Thoracic aorta (tissue), 2 donors: ENCODE data around the gene CD300LD. TPM values are rescaled to one million over a fixed set of nuclear protein-coding genes. Genes with fewer than 3 reads are reported as not detected.

Experiments used
- ATAC-seq: fragments of 150-250 bp; one replicate; pipeline ENCODE4 v1.8.0; 2017; ENCODE audit warnings: low read depth; ENCODE audit not compliant: insufficient number of reproducible peaks, low FRiP score
- DNase-seq: peaks from one replicate; pipeline ENCODE4 v3.0.0-alpha.2; 2020; ENCODE audit warnings: low spot score
- H3K27ac ChIP-seq, 2 donors: fragments of 200-600 bp; sonication (generic); 1 replicate in 1 of 2; 2 replicates in 1 of 2; pipeline ENCODE4 v1.5.1; 2016; ENCODE audit warnings: mild to moderate bottlenecking in 2 of 2, moderate library complexity in 2 of 2
- H3K27me3 ChIP-seq: fragments of 200-600 bp; sonication (generic); replicated peaks from 2 replicates; pipeline ENCODE4 v1.6.0; 2016; ENCODE audit warnings: mild to moderate bottlenecking; ENCODE audit not compliant: insufficient read depth
- H3K36me3 ChIP-seq: fragments of 200-600 bp; sonication (generic); one replicate; pipeline ENCODE4 v1.5.1; 2016
- H3K4me1 ChIP-seq, 2 donors: fragments of 200-600 bp; sonication (generic); 1 replicate in 1 of 2; 2 replicates in 1 of 2; pipeline versions ENCODE4 v1.5.1 to v1.6.0; 2016; ENCODE audit warnings: low read depth in 2 of 2, mild to moderate bottlenecking in 1 of 2; ENCODE audit not compliant: control insufficient read depth in 1 of 2
- H3K4me3 ChIP-seq: fragments of 200-600 bp; sonication (generic); 2 replicates; pipeline ENCODE4 v1.5.1; 2016; ENCODE audit warnings: mild to moderate bottlenecking
- H3K9me3 ChIP-seq: fragments of 200-600 bp; sonication (generic); 2 replicates; pipeline ENCODE4 v1.5.1; 2016
- total RNA-seq, 2 donors: library from RNA; depleted of rRNA; stranded (reverse); fragments of >200 nt; gene quantifications; one replicate each; pipeline versions ENCODE4 v1.1.0 to v1.2.3, GENCODE V29; 2016
- TF ChIP-seq, protein P1 (sequence below): fragments of 200-600 bp; sonication (generic); IDR thresholded peaks from one replicate; pipeline ENCODE4 v1.5.1; 2019; ENCODE audit warnings: antibody characterized with exemption

Gene CD300LD
- total RNA-seq, 2 donors from 2014 or later: not detected

DNA sequence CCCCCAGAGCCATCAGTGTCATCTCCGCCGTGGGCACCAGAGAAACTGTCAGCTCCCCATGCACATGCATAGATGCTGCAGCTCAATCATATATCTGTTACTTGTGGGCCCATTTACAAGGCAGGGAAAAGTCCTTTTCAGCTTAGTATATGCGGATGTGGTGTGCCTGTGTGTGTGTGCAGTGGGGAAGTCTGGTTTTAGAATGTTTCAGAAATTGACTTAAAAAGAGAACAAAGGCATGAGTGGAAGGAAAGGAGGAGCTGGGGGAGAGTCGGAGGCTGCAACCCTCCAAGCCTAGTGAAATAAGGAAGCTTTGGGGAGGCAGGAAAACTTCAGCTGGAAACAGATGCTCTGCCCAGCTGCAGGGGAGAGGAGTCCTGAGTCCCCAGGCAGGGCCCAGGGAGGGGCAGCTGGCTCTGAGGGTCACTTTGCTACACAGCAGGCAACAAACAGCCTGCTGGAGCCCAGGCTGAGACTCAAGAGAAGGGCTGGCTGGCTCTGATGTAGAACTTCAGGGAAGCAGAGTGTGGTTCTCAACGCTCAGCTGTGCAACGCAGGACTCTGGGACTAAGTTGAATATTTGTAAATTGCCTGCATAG is 11.1 kb upstream of the CD300LD start:
- H3K4me1 ChIP-seq: peaks cover 0 to 6% of the 10 kb centered on the region in 2 donors
- no peak overlapping the region for H3K27ac ChIP-seq
- no peak overlapping the region for H3K4me3 ChIP-seq
- DNase-seq: no peak
- H3K9me3 ChIP-seq: no peaks in the 10 kb centered on the region
- no peaks in the 10 kb centered on the region for H3K27me3 ChIP-seq
- TF ChIP-seq, protein P1, sequence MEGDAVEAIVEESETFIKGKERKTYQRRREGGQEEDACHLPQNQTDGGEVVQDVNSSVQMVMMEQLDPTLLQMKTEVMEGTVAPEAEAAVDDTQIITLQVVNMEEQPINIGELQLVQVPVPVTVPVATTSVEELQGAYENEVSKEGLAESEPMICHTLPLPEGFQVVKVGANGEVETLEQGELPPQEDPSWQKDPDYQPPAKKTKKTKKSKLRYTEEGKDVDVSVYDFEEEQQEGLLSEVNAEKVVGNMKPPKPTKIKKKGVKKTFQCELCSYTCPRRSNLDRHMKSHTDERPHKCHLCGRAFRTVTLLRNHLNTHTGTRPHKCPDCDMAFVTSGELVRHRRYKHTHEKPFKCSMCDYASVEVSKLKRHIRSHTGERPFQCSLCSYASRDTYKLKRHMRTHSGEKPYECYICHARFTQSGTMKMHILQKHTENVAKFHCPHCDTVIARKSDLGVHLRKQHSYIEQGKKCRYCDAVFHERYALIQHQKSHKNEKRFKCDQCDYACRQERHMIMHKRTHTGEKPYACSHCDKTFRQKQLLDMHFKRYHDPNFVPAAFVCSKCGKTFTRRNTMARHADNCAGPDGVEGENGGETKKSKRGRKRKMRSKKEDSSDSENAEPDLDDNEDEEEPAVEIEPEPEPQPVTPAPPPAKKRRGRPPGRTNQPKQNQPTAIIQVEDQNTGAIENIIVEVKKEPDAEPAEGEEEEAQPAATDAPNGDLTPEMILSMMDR: no peak
- no peaks in the 10 kb centered on the region for H3K36me3 ChIP-seq
- ATAC-seq: no peak

DNA sequence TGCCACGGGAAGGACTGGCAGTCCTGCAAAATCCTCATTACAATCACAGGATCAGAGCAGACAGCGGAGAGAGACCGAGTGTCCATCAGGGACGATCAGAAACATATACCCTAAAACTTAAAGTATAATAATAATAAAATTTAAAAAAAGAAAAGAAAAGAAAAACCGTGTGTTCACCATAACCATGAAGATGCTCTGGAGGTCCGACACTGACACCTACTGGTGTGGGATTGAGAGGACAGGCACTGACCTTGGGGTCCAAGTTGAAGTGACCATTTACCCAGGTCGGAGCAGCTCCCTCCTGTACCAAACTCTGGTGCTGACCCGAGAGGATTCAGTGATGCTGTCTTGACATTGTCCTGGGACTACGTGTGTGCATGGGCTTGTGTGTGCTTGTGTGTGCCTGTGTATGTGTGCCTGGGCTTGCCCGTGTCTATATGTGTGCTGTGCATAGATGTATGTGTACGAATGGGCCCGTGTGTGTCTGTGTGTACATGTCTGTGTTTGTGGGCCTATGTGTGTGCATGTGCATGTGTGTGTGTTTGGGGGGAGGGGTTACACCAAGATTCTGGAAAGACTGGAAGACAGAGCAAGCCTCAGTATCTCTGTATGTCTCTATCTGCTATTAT is 10.0 kb upstream of the CD300LD start:
- H3K4me3 ChIP-seq: no peak overlapping the region
- no peak for DNase-seq
- peaks cover 0 to 6% of the 10 kb centered on the region in 2 donors for H3K4me1 ChIP-seq
- no peaks in the 10 kb centered on the region for H3K36me3 ChIP-seq
- TF ChIP-seq, protein P1: no peak
- H3K27me3 ChIP-seq: no peaks in the 10 kb centered on the region
- ATAC-seq: no peak
- H3K9me3 ChIP-seq: no peaks in the 10 kb centered on the region
- H3K27ac ChIP-seq: no peak overlapping the region

DNA sequence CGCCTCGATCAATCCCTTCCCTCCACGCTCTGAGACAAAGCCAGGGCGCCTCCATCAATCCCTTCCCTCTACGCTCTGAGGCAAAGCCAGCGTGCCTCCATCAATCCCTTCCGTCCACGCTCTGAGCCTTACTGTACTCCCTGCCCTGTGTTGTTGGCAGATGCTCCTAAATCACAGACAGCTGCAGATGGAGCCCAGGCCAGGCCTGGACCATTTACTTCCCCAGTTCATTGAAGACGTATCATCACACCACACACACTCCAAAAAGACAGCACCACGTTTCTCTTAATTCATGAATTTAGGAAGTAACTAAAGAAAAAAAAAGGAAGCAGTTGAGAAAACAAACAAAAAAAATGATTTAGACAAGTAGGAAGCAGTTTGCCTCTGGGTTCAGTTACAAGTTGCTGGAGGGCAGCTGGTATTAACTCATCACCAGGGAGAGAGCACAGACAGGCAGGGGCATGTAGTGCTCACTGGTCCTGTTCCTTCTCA is 7.4 kb upstream of the CD300LD start:
- H3K9me3 ChIP-seq: no peaks in the 10 kb centered on the region
- H3K27ac ChIP-seq: no peak overlapping the region
- DNase-seq (no peak), ATAC-seq (no peak)
- TF ChIP-seq, protein P1: no peak
- H3K36me3 ChIP-seq: no peaks in the 10 kb centered on the region
- H3K27me3 ChIP-seq: no peaks in the 10 kb centered on the region
- H3K4me1 ChIP-seq: no peaks in the 10 kb centered on the region
- H3K4me3 ChIP-seq: no peak overlapping the region

DNA sequence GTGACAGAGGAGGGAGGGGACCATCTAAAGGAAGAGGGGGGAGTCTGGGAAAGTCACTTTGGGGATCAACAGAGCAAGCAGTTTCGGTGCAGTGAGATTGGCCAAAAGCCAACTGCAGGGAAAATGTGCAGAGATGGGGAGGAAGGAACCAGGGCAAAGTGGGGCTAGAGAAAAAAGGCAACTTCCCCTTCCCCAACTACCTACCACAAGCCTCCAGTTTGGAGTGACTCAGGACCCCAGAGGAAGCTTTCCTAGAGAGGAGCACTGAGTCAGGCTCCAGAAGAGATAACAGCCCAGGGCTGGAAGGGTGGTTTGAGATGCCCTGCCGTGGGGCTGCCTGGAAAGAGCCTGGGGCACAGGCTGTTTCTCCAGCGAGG is 6.9 kb upstream of the CD300LD start:
- ATAC-seq: no peak

DNA sequence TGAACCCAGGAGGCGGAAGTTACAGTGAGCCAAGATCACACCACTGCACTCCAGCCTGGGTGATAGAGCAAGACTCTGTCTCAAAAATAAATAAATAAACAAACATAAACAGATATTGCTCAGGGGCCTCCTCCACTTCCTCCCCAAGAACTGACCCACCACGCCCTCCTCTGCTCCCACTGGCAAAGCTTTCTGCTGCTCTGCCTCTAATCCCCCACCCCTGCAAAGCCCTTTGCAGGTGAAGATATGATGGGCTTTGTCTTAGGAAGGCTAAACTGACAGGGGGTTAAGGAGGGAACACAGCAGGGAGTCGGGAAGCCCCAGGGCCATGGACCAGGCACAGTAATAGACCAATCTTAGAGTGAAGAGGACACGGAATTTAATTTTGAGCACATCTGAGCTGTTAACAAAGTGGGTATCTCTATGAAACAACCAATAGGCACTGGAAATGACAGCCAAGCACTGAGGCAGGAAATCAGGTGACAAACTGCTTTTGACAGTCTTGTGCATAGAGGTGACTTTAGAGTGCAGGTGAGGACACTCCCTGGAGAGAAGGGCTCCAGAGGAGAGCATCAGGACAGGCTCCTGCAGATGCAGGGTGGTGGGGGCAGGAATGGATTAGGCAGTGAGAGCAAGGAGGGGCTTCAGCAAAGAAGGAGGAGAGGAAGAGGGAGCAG is 6.4 kb upstream of the CD300LD start:
- TF ChIP-seq, protein P1: no peak
- H3K27me3 ChIP-seq: no peaks in the 10 kb centered on the region
- DNase-seq (no peak), ATAC-seq (no peak)
- H3K27ac ChIP-seq: no peak overlapping the region
- no peaks in the 10 kb centered on the region for H3K36me3 ChIP-seq
- H3K4me3 ChIP-seq: no peak overlapping the region
- H3K9me3 ChIP-seq: no peaks in the 10 kb centered on the region
- H3K4me1 ChIP-seq: no peaks in the 10 kb centered on the region

More for the DNA sequence above, 6.9 kb upstream of the CD300LD start:
- no peaks in the 10 kb centered on the region for H3K4me1 ChIP-seq
- no peaks in the 10 kb centered on the region for H3K9me3 ChIP-seq
- DNase-seq: no peak
- H3K27ac ChIP-seq: no peak overlapping the region
- TF ChIP-seq, protein P1: no peak
- no peaks in the 10 kb centered on the region for H3K27me3 ChIP-seq
- H3K4me3 ChIP-seq: no peak overlapping the region
- H3K36me3 ChIP-seq: no peaks in the 10 kb centered on the region
